Activated naive CD4-positive, alpha-beta T cell treated with anti-CD3 and anti-CD28 coated beads, Interleukin-2, amount 50 U/mL, for 24 hours (primary cell): ENCODE data around the gene IGF1R.

ENCODE experiments used
- H3K27ac Mint-ChIP-seq: one replicate; pipeline ENCODE4 v1.8.0; 2021; ENCODE audit warnings: mild to moderate bottlenecking, mixed read lengths
- H3K27me3 Mint-ChIP-seq: one replicate; pipeline ENCODE4 v1.8.0; 2021; ENCODE audit warnings: mixed read lengths
- H3K36me3 Mint-ChIP-seq: one replicate; pipeline ENCODE4 v1.8.0; 2021; ENCODE audit warnings: mixed read lengths
- H3K4me1 Mint-ChIP-seq: one replicate; pipeline ENCODE4 v1.8.0; 2021; ENCODE audit warnings: mixed read lengths
- H3K4me3 Mint-ChIP-seq: one replicate; pipeline ENCODE4 v1.8.0; 2021; ENCODE audit warnings: mild to moderate bottlenecking, mixed read lengths
- H3K9me3 Mint-ChIP-seq: one replicate; pipeline ENCODE4 v1.8.0; 2021; ENCODE audit warnings: mixed read lengths

IGF1R gene

GRCh38 chr15:98773616-98774015 is 125.3 kb downstream of the IGF1R start:
- Mint-ChIP-seq H3K27me3 (no peaks in the 10 kb centered on the region), H3K36me3 (no peaks in the 10 kb centered on the region), H3K4me1 (peaks cover 89% of the 10 kb centered on the region), H3K27ac (no peak overlapping the region), H3K4me3 (no peak overlapping the region), H3K9me3 (no peaks in the 10 kb centered on the region)

DNA sequence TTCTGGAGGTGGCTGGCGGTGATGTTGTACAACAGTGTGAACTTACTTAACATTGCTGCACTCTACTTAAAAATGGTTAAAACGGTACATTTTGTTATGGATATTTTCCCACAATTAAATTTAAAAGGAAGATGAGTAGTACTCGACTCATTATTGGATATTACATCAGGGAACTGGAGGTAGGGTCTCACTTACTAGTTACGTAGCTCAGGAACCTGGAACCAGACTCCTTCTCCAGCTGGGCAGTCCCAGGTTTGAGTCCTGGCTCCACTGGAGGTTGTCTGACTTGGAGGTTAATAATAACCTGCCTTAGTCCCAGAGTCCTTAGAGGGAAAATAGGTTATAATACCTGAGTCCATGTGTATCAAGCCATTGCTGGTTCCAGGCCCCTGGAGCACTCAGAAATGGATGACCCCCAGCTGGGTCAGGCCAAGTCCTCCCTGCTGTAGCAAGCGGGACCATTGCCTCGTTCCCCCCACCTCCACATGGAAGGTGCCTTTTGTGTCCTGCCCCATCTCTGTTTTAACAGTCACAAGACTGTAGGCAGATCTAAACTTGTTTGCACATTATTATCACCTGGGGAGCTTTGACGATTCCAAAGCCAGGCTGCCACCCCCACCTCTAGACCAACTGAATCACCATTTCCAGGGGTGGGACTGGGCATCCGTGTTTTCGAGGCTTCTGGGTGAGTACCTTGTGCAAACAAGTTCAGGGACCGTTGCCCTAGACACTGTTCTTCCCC is 126.6 kb downstream of the IGF1R start:
- Mint-ChIP-seq H3K36me3 (no peaks in the 10 kb centered on the region), H3K4me3 (no peak overlapping the region), H3K27ac (no peak overlapping the region), H3K27me3 (no peaks in the 10 kb centered on the region), H3K9me3 (no peaks in the 10 kb centered on the region), H3K4me1 (peaks cover 86% of the 10 kb centered on the region)

GRCh38 chr15:98775498-98776230 is 127.3 kb downstream of the IGF1R start:
- no peaks in the 10 kb centered on the region for H3K36me3 Mint-ChIP-seq
- no peak overlapping the region for H3K27ac Mint-ChIP-seq
- no peaks in the 10 kb centered on the region for H3K9me3 Mint-ChIP-seq
- H3K4me1 Mint-ChIP-seq, result peaks cover 80% of the 10 kb centered on the region
- no peak overlapping the region for H3K4me3 Mint-ChIP-seq
- H3K27me3 Mint-ChIP-seq, result no peaks in the 10 kb centered on the region

DNA sequence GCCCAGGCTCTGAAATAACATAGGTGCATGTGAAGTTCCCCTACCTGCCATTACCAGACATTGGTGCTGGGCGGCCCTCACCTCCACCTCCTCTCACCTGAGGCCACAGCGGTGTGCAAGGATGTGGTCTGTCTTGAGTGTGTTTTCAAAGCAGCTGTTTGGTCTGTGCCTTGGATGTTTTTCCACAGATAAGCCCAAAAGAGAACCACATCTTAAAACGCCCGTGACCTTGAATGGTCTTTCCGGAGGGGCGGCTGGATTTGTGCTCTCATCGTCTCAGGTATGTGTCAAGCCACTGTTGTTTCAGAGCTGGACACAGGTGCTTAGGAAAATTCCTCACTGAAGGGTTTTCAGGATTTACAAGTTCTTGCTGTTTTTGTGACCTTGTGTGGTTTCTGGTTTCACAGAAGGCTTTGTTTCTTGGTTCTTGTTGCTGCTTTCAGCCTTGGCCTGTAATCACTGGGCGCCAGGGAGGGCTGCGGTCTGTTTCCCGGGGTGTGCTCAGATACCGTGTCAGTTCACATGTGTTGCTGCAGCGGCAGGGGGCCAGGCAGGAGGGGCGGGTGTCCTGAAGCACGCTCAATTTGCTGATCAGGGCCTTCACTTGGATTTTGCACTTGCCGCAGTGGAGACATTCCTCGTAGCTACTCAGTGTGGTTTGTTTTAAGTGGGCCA is 128.4 kb downstream of the IGF1R start:
- H3K9me3 Mint-ChIP-seq, result no peaks in the 10 kb centered on the region
- peak overlapping the region; percentile 33 for H3K4me3 Mint-ChIP-seq
- no peaks in the 10 kb centered on the region for H3K27me3 Mint-ChIP-seq
- H3K36me3 Mint-ChIP-seq, result no peaks in the 10 kb centered on the region
- peak overlapping the region; percentile 56 for H3K27ac Mint-ChIP-seq
- H3K4me1 Mint-ChIP-seq, result peaks cover 70% of the 10 kb centered on the region

- no peaks in the 10 kb centered on the region for H3K27me3 Mint-ChIP-seq
- H3K27ac Mint-ChIP-seq, result peak overlapping the region; percentile 1
- no peaks in the 10 kb centered on the region for H3K36me3 Mint-ChIP-seq
- no peak overlapping the region for H3K4me3 Mint-ChIP-seq
- H3K4me1 Mint-ChIP-seq, result peaks cover 70% of the 10 kb centered on the region
- H3K9me3 Mint-ChIP-seq, result no peaks in the 10 kb centered on the region
These were observed 129.1 kb downstream of the IGF1R start for GRCh38 chr15:98777426-98777825.

- Mint-ChIP-seq H3K4me1 (peaks cover 72% of the 10 kb centered on the region), H3K4me3 (no peak overlapping the region), H3K27ac (no peak overlapping the region), H3K9me3 (no peaks in the 10 kb centered on the region), H3K36me3 (no peaks in the 10 kb centered on the region), H3K27me3 (no peaks in the 10 kb centered on the region)
These were observed 130.1 kb downstream of the IGF1R start for GRCh38 chr15:98778263-98778959.

GRCh38 chr15:98778960-98779359 is 130.6 kb downstream of the IGF1R start:
- no peak overlapping the region for H3K4me3 Mint-ChIP-seq
- H3K9me3 Mint-ChIP-seq, result no peaks in the 10 kb centered on the region
- peaks cover 70% of the 10 kb centered on the region for H3K4me1 Mint-ChIP-seq
- H3K36me3 Mint-ChIP-seq, result no peaks in the 10 kb centered on the region
- no peaks in the 10 kb centered on the region for H3K27me3 Mint-ChIP-seq
- H3K27ac Mint-ChIP-seq, result no peak overlapping the region

GRCh38 chr15:98779463-98780071 is 131.2 kb downstream of the IGF1R start:
- Mint-ChIP-seq H3K36me3 (no peaks in the 10 kb centered on the region), H3K27ac (no peak overlapping the region), H3K4me1 (peaks cover 66% of the 10 kb centered on the region), H3K9me3 (no peaks in the 10 kb centered on the region), H3K27me3 (no peaks in the 10 kb centered on the region), H3K4me3 (peak overlapping the region; percentile 68)

DNA sequence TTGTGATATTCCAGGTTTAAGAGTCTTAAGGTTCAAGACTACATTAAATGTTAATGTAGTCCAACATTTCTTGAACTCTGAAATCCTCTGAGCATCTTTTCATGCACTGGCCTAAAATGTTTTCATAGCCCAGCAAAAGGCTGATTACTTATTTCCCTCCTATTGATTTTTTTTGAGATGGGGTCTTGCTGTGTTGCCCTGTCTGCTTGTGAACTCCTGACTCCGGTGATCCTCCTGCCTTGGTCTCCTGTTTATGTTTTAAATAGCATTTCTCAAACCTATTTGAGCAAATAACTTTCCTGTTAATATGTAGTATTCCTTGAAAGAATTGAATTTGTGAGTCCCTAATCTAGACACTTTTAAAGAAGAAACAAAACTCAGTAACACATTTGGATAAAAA is 133.5 kb downstream of the IGF1R start:
- no peaks in the 10 kb centered on the region for H3K36me3 Mint-ChIP-seq
- no peaks in the 10 kb centered on the region for H3K9me3 Mint-ChIP-seq
- H3K4me1 Mint-ChIP-seq, result peaks cover 66% of the 10 kb centered on the region
- no peak overlapping the region for H3K27ac Mint-ChIP-seq
- H3K4me3 Mint-ChIP-seq, result no peak overlapping the region
- H3K27me3 Mint-ChIP-seq, result no peaks in the 10 kb centered on the region

GRCh38 chr15:98782801-98783200 is 134.5 kb downstream of the IGF1R start:
- H3K27ac Mint-ChIP-seq, result no peak overlapping the region
- H3K27me3 Mint-ChIP-seq, result no peaks in the 10 kb centered on the region
- peaks cover 66% of the 10 kb centered on the region for H3K4me1 Mint-ChIP-seq
- no peaks in the 10 kb centered on the region for H3K9me3 Mint-ChIP-seq
- no peak overlapping the region for H3K4me3 Mint-ChIP-seq
- no peaks in the 10 kb centered on the region for H3K36me3 Mint-ChIP-seq

DNA sequence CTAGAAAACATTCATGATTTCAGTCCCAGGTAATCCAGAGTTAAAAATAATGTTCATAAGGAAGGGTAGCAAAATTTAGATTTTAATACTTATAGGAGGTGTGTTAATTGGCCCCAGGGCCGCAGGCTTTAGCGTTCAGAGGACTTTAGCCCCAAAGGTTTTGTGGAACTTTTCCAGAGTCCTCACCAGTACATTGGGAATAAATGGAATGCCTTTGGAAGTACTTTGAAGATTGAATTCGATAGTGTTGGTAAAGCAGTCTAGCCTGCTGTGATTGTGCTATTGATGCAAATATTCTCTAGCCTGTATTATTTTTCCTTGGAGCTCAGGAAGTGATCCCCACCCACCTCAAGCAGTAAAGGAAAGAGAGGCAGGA is 137.1 kb downstream of the IGF1R start:
- H3K36me3 Mint-ChIP-seq, result no peaks in the 10 kb centered on the region
- H3K27me3 Mint-ChIP-seq, result no peaks in the 10 kb centered on the region
- no peaks in the 10 kb centered on the region for H3K9me3 Mint-ChIP-seq
- no peak overlapping the region for H3K4me3 Mint-ChIP-seq
- no peak overlapping the region for H3K27ac Mint-ChIP-seq
- peaks cover 79% of the 10 kb centered on the region for H3K4me1 Mint-ChIP-seq

GRCh38 chr15:98785807-98786621 is 137.7 kb downstream of the IGF1R start:
- no peaks in the 10 kb centered on the region for H3K9me3 Mint-ChIP-seq
- H3K27me3 Mint-ChIP-seq, result no peaks in the 10 kb centered on the region
- no peak overlapping the region for H3K27ac Mint-ChIP-seq
- peaks cover 85% of the 10 kb centered on the region for H3K4me1 Mint-ChIP-seq
- no peak overlapping the region for H3K4me3 Mint-ChIP-seq
- no peaks in the 10 kb centered on the region for H3K36me3 Mint-ChIP-seq

GRCh38 chr15:98786717-98787116 is 138.4 kb downstream of the IGF1R start:
- H3K4me1 Mint-ChIP-seq, result peaks cover 91% of the 10 kb centered on the region
- peak overlapping the region; percentile 15 for H3K4me3 Mint-ChIP-seq
- no peaks in the 10 kb centered on the region for H3K9me3 Mint-ChIP-seq

GRCh38 chr15:98787194-98787593 is 138.9 kb downstream of the IGF1R start:
- no peak overlapping the region for H3K27ac Mint-ChIP-seq
- H3K4me3 Mint-ChIP-seq, result peak overlapping the region; percentile 15
- H3K27me3 Mint-ChIP-seq, result no peaks in the 10 kb centered on the region
- peaks cover 91% of the 10 kb centered on the region for H3K4me1 Mint-ChIP-seq
- no peaks in the 10 kb centered on the region for H3K36me3 Mint-ChIP-seq
- no peaks in the 10 kb centered on the region for H3K9me3 Mint-ChIP-seq

More at GRCh38 chr15:98786717-98787116, 138.4 kb downstream of the IGF1R start:
- no peaks in the 10 kb centered on the region for H3K27me3 Mint-ChIP-seq
- H3K36me3 Mint-ChIP-seq, result no peaks in the 10 kb centered on the region
- no peak overlapping the region for H3K27ac Mint-ChIP-seq
